ENCODE measurements around the gene TMEM123. TPM values are rescaled to one million over a fixed set of nuclear protein-coding genes. Genes with fewer than 3 reads are reported as not detected.

Gene TMEM123
- total RNA-seq, 3 donors from 2014 or later (not counting 1 experiment from before 2014, with no cell fraction given) = 100 to 126 (median 118) TPM

DNA sequence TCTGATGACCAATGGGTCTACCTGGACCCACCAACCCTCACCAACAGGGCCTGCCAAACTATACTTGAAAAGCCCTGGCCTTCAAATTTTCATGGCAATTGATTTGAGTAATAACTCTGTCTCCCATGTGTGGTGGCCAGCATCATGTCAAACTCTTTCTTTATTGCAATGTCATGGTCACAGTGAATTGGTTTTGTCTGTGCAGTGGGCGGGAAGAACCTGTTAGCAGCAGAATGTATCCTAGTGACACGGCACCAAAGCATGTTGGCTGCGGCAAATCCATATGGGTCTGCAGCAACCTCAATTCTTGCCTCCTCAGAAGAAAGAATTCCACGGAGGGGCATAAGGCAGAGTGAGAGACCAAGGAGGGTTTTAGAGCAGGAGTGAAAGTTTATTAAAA, 19.6 kb upstream of the TMEM123 start:
- H3K4me1 ChIP-seq (ENCODE audit: control insufficient read depth, insufficient read depth, low read length) = peaks cover 14% of the 10 kb centered on the region
- H3K4me3 ChIP-seq (ENCODE audit: low read length) = no peak overlapping the region
- ATAC-seq (no peak), DNase-seq (no peak)
- H3K27ac ChIP-seq (ENCODE audit: low read length) = no peak overlapping the region
- TF ChIP-seq, protein P1, sequence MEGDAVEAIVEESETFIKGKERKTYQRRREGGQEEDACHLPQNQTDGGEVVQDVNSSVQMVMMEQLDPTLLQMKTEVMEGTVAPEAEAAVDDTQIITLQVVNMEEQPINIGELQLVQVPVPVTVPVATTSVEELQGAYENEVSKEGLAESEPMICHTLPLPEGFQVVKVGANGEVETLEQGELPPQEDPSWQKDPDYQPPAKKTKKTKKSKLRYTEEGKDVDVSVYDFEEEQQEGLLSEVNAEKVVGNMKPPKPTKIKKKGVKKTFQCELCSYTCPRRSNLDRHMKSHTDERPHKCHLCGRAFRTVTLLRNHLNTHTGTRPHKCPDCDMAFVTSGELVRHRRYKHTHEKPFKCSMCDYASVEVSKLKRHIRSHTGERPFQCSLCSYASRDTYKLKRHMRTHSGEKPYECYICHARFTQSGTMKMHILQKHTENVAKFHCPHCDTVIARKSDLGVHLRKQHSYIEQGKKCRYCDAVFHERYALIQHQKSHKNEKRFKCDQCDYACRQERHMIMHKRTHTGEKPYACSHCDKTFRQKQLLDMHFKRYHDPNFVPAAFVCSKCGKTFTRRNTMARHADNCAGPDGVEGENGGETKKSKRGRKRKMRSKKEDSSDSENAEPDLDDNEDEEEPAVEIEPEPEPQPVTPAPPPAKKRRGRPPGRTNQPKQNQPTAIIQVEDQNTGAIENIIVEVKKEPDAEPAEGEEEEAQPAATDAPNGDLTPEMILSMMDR (IDR thresholded peaks at IDR 0.05) = no peak
- WGBS (ENCODE audit: insufficient coverage) = 95% methylated on average over 4 of the region's 4 CpGs
- Mint-ChIP-seq H3K36me3 (no peaks in the 10 kb centered on the region), H3K4me3 (no peak overlapping the region), H3K9me3 (no peaks in the 10 kb centered on the region), H3K4me1 (peaks cover 14 to 16% of the 10 kb centered on the region in 2 donors), H3K27ac (no peak overlapping the region), H3K27me3 (ENCODE audit: low read depth in 2 of 2) (peaks cover 3 to 25% of the 10 kb centered on the region in 2 donors)
- H3K27me3 ChIP-seq (ENCODE audit: control insufficient read depth, insufficient read depth, low read length) = no peaks in the 10 kb centered on the region
- H3K9me3 ChIP-seq (ENCODE audit: control insufficient read depth, insufficient read depth, low read length) = no peaks in the 10 kb centered on the region
- H3K36me3 ChIP-seq (ENCODE audit: control insufficient read depth, insufficient read depth, low read length) = no peaks in the 10 kb centered on the region
- intact Hi-C loops (cut with micrococcal nuclease) = no loop called here

DNA sequence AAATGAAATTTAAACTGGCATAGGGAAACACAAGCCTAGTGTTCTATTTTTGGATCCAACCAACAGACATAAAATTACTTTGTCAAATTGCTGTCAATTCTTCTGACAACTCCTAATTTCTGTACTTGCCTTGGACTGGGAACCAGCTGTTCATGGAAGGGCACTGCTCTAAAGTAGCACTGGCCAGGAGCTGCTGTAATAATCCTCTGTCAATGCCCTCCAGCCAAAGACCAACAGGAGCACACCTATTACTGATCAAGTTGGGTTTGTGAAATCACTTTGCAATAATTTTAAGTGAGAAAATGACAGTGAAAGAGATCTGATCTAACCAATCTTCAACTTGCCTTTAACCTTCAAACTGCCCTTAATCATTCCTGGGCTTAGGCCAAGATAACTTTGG, 18.9 kb upstream of the TMEM123 start:
- Histone ChIP-seq H3K4me1 (ENCODE audit: control insufficient read depth, insufficient read depth, low read length) (peaks cover 10% of the 10 kb centered on the region), H3K27me3 (ENCODE audit: control insufficient read depth, insufficient read depth, low read length) (no peaks in the 10 kb centered on the region), H3K4me3 (ENCODE audit: low read length) (no peak overlapping the region), H3K27ac (ENCODE audit: low read length) (no peak overlapping the region), H3K36me3 (ENCODE audit: control insufficient read depth, insufficient read depth, low read length) (no peaks in the 10 kb centered on the region), H3K9me3 (ENCODE audit: control insufficient read depth, insufficient read depth, low read length) (no peaks in the 10 kb centered on the region)
- H3K4me1 Mint-ChIP-seq = peaks cover 7 to 10% of the 10 kb centered on the region in 2 donors
- no peaks in the 10 kb centered on the region for H3K36me3 Mint-ChIP-seq
- intact Hi-C loops (cut with micrococcal nuclease) = no loop called here
- no peak overlapping the region for H3K4me3 Mint-ChIP-seq
- H3K9me3 Mint-ChIP-seq = no peaks in the 10 kb centered on the region
- H3K27me3 Mint-ChIP-seq (ENCODE audit: low read depth in 2 of 2) = peaks cover 3 to 25% of the 10 kb centered on the region in 2 donors
- H3K27ac Mint-ChIP-seq = no peak overlapping the region
- no peak for ATAC-seq
- TF ChIP-seq, protein P1 (IDR thresholded peaks at IDR 0.05) = no peak
- no peak for DNase-seq

DNA sequence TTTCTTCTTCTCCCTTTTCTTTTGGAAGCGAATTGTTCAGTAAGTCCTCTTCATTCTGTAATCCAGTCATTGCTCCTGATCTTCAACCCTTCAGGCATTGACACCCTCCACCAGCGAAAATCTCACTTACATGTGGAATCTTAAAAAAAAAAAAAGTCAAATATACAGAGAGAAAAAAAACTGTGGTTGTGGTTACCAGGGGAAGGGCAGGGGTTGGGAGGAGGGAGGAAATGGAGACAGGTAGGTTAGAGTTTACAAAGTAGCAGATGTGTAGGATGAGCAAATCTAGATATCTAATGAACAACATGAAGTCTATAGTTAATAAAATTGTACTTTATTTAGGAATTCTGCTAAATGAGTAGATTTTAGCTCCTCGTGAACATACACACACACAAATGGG, 17.7 kb upstream of the TMEM123 start:
- Mint-ChIP-seq H3K27ac (no peak overlapping the region), H3K9me3 (no peaks in the 10 kb centered on the region), H3K4me1 (peaks cover 12 to 16% of the 10 kb centered on the region in 2 donors), H3K4me3 (peak overlapping the region; percentile 14), H3K27me3 (ENCODE audit: low read depth in 2 of 2) (peaks cover 6 to 35% of the 10 kb centered on the region in 2 donors), H3K36me3 (no peaks in the 10 kb centered on the region)
- Histone ChIP-seq H3K4me1 (ENCODE audit: control insufficient read depth, insufficient read depth, low read length) (peaks cover 10% of the 10 kb centered on the region), H3K9me3 (ENCODE audit: control insufficient read depth, insufficient read depth, low read length) (no peaks in the 10 kb centered on the region), H3K36me3 (ENCODE audit: control insufficient read depth, insufficient read depth, low read length) (no peaks in the 10 kb centered on the region), H3K27ac (ENCODE audit: low read length) (no peak overlapping the region), H3K4me3 (ENCODE audit: low read length) (no peak overlapping the region), H3K27me3 (ENCODE audit: control insufficient read depth, insufficient read depth, low read length) (no peaks in the 10 kb centered on the region)
- TF ChIP-seq, protein P1 (IDR thresholded peaks at IDR 0.05) = no peak
- 88% methylated on average over 1 of the region's 3 CpGs for WGBS (ENCODE audit: insufficient coverage)
- no peak for ATAC-seq
- intact Hi-C loops (cut with micrococcal nuclease) = no loop called here
- peak in 1 of 2 donors; percentile 74 for DNase-seq

DNA sequence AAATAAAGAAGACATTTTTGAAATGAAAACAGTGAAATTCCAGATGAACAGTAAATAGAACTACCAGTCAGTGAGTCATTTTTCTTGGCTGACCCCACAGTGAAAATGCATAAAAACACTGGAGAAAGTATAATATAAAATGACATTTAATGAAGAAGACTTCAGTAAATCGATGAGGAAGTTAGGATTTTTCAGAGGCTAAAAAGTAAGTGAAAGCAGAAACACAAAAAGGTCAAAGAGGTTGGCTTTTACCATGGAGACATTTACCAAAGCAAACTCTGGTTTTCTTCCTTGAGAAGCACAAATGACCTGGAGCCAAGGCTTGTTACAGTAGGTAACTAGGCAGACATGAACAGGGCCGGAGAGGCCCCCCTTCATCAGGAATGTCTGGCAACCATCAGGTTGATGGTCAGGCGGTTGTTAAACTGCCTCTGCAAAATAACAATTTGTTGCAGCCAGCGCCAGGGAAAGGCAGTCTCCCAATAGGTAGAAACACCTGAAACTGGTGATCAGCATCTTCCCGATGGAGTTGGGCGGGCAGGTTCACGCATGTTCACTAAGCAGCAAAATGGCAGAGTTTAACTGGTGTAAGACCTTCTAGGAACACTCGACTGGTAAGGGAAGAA, 16.7 kb upstream of the TMEM123 start:
- H3K4me3 Mint-ChIP-seq = no peak overlapping the region
- peaks cover 10% of the 10 kb centered on the region for H3K4me1 ChIP-seq (ENCODE audit: control insufficient read depth, insufficient read depth, low read length)
- 95% methylated on average over 8 of the region's 8 CpGs for WGBS (ENCODE audit: insufficient coverage)

More for the DNA sequence above, 16.7 kb upstream of the TMEM123 start:
- Histone ChIP-seq H3K27me3 (ENCODE audit: control insufficient read depth, insufficient read depth, low read length) (no peaks in the 10 kb centered on the region), H3K27ac (ENCODE audit: low read length) (no peak overlapping the region), H3K9me3 (ENCODE audit: control insufficient read depth, insufficient read depth, low read length) (no peaks in the 10 kb centered on the region), H3K4me3 (ENCODE audit: low read length) (no peak overlapping the region), H3K36me3 (ENCODE audit: control insufficient read depth, insufficient read depth, low read length) (no peaks in the 10 kb centered on the region)
- H3K36me3 Mint-ChIP-seq = no peaks in the 10 kb centered on the region
- H3K27me3 Mint-ChIP-seq (ENCODE audit: low read depth in 2 of 2) = peaks cover 6 to 35% of the 10 kb centered on the region in 2 donors
- H3K27ac Mint-ChIP-seq = no peak overlapping the region
- intact Hi-C loops (cut with micrococcal nuclease) = no loop called here
- peaks cover 12 to 16% of the 10 kb centered on the region in 2 donors for H3K4me1 Mint-ChIP-seq
- H3K9me3 Mint-ChIP-seq = no peaks in the 10 kb centered on the region
- ATAC-seq (no peak), DNase-seq (no peak)
- TF ChIP-seq, protein P1 (IDR thresholded peaks at IDR 0.05) = no peak

All from natural killer cell (primary cell).